GM19397 (cell line): ENCODE measurements around the gene ADGRF5.

Source experiments
- ATAC-seq: cut with Tn5 transposase; IDR thresholded peaks from one replicate; pipeline ENCODE4 v1.9.1; 2021; ENCODE audit warnings: mild to moderate bottlenecking, moderate library complexity; ENCODE audit not compliant: unreplicated experiment

ADGRF5 gene, protein sequence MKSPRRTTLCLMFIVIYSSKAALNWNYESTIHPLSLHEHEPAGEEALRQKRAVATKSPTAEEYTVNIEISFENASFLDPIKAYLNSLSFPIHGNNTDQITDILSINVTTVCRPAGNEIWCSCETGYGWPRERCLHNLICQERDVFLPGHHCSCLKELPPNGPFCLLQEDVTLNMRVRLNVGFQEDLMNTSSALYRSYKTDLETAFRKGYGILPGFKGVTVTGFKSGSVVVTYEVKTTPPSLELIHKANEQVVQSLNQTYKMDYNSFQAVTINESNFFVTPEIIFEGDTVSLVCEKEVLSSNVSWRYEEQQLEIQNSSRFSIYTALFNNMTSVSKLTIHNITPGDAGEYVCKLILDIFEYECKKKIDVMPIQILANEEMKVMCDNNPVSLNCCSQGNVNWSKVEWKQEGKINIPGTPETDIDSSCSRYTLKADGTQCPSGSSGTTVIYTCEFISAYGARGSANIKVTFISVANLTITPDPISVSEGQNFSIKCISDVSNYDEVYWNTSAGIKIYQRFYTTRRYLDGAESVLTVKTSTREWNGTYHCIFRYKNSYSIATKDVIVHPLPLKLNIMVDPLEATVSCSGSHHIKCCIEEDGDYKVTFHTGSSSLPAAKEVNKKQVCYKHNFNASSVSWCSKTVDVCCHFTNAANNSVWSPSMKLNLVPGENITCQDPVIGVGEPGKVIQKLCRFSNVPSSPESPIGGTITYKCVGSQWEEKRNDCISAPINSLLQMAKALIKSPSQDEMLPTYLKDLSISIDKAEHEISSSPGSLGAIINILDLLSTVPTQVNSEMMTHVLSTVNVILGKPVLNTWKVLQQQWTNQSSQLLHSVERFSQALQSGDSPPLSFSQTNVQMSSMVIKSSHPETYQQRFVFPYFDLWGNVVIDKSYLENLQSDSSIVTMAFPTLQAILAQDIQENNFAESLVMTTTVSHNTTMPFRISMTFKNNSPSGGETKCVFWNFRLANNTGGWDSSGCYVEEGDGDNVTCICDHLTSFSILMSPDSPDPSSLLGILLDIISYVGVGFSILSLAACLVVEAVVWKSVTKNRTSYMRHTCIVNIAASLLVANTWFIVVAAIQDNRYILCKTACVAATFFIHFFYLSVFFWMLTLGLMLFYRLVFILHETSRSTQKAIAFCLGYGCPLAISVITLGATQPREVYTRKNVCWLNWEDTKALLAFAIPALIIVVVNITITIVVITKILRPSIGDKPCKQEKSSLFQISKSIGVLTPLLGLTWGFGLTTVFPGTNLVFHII (N-terminal part only)

DNA sequence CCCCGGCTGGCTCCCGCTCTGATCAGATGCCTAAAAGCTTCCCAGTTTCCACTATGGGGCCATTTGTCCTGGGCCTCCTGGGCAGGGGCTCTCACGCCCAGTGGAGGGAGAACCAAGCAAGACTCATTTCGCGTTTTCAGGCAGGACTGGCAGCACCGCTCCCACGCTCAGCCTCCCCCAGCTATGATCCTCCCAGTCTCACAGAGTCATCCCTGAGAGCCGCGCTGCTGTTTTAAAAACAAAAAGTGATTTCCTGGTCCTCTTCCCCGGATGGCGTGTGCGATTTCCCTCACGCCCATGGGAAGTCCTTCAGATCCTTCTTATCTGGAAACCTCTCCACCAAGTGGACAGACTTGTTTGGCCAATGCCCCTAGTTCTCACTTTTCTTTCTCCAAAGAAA is at the start of gene ADGRF5:
ADGRF5 (minus strand) TSS at position 208 of the 400 bp plus-strand sequence. CDS start 15,176 bp downstream, outside the sequence.
- ATAC-seq = no peak

DNA sequence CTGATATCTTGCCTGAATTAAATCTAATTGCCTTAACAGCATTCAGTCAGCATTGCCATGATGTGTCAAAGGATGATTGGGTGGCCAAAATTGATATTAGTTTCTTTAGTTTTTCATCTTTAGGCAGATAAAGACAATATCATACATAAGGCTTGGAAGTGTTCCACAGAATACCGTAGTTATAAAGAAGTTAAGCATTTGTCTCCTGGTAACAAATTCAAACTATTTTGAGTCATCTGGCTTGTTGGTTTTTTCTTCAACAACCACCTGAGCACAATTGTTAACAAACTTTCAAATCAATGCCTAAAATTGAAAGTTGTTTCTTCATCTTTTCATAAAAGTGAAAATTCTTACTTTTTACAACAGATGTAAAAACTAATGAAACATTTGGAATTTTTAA is 47.5 kb upstream of the ADGRF5 start:
- ATAC-seq = no peak

DNA sequence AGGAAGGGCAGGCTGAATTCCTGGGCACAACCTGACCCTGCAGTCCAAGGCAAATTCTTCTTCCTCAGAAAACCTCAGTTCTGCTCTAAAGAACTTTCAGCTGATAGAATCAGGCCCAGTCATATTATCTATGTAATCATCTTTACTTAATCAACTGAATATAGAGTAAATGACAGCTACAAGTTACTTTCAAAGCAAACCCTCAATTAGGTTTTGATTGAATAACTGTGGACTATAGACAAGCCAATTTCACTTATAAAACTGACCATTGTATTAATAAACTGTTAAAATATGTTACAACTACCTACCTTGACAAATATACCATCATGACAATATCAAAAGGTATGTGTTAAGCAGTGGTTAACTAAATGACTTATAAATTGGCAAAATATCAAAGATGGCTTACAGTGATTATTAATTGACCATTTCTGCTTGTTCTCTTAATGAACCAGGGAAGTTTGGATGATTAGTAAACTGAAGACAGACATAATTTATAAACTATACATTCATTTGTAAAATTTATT is 46.1 kb upstream of the ADGRF5 start:
- ATAC-seq = no peak

DNA sequence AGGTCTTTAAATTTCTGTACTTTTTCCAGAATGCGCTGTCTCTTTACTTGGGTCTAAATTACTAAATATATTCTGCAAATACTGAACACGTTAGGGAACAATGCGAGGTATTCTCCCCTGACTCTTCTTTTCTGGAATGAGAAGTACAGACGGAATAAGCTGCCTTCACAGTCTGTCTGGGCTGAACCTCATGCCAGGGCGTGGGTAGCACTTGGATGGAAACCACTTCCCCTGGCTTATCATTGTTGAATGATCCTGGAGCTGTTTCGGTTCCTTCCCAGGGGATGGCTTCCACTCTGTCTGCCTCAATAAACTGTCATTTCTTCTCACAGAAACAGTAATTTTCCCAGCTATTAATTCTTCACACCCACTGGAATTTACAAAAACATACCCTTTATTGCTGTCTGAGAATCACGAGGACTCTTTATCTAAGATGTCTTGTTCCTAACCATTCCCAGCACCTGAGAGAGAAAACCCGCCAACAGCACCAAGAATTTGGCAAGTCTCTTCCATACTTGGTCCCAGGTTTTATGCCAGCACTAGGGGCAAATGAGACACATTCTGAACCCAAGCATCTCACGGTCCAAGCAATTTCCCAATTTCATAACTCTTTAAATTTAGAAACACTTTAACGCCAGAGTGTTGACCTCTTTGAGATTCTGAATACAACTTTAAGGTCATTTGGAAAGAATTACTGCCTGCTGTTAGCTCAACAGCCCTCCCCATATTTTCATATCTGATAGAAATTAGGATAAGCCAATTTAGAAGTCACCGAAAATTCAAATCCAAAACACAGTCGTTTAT is 43.2 kb upstream of the ADGRF5 start:
- no peak for ATAC-seq

DNA sequence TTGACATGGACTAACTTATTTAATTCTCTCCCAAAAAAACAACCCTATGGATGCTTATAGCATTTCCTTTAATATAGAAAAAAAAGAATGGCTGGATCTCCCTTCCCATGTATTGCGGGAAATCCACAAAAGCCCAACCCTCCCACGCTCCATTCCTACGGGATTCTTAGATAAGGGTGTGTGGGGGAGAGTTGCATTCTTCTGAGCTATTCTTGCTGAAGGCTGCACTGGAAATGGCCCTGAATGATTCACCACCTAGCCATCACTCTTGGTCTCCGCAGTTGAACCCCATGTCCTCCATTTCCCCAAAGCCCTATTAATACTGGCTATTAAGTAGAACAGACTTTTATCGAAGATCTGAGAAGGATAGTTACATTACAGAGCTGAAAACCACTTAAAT is 41.9 kb upstream of the ADGRF5 start:
- ATAC-seq = no peak

DNA sequence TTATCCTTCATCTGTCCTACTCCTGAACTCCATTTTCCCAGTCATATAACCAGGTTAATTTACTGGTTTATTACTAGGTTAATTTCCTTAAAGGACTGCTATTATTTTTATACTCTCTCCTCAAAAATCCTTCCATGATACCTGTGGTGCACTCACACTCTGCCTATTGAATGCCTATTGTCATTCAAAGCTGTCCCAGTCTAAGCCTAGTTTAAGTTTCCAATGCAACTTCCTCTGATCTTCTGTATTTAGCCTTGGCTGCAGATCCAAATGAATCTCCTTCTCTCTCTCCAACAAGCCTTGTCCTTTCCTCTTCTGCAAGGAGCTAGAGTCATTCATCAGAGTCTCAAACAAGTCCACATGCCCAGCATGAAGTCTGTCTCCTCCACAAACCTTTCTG is 41.3 kb upstream of the ADGRF5 start:
- ATAC-seq = no peak

DNA sequence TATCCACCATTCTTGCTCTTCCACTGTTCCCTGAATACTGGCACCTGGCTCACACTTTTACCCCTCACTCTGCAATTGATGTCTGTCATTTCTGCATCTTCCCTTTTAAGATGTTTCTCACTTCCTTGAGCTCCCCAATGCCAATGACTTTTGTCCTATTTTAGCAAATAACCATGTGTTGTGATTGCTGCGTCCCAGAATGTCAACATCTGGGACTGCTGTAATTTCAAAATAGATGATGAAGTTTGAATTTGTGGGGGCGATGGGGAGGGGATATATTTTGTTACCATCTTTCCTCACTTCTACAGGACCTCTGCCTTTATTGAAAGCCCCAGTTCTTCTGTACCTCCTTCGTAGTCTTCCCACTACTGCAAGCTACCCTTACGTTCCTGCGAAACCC is 40.0 kb upstream of the ADGRF5 start:
- ATAC-seq = no peak

DNA sequence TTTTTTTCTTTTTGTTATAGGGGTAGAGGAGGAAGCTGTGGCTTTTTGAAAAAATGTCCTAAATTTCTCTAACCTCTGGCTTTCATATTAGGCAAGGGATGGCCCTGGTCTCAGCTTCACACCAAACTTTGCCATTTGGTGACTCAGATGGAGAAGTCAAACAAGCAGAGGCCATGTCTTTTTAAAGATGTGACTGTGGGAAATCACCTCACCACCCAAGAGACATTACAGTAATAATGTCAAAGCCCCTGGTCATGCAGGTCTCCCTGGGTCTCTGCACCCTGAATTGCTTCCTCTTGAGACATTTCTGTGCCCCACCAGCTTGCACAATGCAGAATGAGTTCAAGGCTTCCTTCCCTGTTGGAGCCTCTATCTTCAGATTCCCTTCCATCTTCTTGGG is 39.5 kb upstream of the ADGRF5 start:
- no peak for ATAC-seq

DNA sequence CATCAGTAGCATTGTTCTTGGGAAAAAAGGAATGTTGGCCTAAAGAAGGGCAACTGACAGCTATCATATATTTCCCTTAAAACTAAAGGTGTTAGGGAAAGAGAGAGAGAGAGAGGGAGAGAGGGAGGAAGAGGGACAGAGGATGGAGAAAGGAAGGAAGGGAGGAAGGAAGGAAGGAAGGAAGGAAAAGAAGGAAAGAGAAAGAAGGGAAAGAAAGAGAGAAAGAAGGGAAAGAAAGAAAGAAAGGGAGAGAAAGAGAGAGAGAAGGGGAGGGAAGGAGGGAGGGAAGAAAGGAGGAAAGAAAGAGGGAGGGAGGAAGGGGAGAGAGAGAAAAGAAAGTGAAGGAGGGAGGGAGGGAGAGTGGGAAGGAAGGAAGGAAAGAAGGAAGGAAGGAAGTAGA is 37.7 kb upstream of the ADGRF5 start:
- no peak for ATAC-seq

DNA sequence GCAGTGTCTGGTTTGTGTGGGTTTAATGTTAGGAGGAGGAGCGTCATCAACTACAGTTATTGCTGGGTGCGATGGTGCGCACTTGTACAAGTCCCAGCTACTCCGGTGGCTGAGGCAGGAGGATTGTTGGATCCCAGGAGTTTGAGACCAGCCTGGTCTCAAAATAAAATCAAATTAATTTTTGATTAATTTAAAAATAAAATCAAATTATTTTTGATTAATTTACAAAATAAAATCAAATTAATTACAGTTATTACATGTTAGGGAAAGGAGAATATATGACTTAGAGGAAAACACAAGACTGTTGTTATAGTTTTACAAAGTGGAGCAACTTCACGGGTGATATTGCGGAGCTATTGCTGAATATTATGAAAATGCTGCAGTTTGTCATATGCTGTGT is 34.7 kb upstream of the ADGRF5 start:
- ATAC-seq = no peak

DNA sequence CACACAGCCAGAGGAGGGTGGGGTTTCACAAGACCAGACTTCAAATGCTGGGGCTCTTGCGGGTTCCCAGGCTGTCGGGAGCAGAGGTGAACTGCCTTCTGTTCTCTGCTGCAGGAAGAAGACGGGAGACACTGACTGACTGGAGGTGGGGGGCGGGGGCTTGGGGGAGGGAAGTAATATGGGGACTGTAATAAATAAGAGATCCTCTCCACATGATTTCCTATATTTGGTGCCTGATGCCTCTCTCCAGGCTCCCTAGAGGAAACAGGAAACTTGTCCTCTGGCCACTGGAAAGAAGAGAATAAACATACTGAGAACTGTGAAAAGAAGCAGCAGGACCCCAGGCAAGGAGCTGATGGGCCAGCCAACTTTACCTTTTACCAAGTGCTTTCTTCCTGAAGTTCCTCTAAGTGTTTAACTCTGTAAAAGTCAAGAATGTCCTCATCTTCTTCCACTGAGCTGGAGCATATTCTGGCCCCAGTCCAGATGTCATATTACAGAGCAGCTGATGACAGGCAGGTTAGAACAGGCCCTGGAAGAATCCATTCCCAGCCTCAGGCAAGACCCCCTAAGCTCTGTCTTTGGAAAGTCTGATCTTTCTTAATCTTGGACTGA is 33.2 kb upstream of the ADGRF5 start:
- no peak for ATAC-seq

DNA sequence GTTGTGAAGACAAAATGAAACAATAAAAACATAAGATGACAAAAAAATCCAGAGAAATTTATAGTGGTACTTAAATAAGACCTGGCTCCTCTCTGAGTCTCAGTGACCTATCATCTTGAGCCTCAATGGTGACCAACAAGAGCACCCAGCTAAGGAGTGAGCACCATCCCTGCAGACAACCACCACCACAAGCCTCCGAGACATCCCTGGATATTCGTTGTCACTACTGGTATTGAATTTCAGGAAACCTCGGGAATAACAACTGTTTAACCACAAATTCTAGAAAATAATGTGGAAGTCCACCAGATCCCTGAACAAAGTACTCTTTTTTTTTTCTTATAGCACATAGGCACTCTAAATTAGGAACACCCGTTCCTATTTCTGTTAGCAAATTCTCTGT is 32.2 kb upstream of the ADGRF5 start:
- no peak for ATAC-seq

DNA sequence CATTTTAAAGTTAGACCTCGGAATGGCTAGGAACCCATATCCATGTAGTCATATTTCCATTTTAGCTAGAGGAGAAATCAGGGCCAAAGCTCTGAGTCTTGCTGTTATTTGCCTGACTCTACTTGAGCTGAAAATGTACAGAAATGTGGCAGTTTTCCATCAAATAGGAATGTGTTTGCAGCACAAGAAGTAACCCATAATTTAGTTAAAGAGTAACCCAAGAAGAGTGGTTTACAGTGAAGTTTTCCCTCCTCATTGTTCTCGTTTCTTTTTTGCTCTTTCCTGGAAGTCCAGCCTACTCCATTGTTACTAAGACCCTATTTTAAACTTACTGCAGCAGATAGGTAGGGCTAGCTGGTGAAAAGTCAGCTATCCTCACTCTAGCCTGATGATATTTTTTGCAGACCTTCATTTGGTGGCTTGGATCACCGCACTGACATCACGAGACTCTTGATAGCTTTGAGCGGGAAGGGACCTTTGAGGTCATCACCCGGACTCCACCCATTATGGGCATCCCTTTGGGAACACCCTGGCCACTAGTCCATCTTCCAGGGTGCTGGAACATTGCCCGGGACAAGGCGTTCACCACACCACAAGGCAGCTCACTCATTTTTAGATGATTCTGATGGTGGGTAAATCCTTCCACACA is 28.0 kb upstream of the ADGRF5 start:
- no peak for ATAC-seq

DNA sequence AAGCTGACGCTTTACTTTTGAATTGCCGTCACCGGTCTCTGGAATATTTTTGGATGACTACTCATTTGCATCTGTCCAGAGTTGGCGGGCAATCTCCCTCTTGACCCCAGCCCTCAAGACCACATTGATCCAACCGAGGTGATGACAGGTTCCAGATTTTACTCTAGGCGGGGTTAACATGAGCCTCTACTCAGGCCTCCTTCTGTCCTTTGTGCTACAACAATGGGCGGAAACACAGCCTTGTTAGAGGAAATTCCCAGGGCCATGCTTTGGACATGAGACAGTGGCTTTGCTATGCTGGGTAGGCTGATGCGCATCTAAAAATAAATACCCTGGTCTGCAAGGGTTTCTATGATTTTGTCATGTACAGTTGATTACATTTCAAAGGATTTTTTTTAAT is 27.0 kb upstream of the ADGRF5 start:
- no peak for ATAC-seq

DNA sequence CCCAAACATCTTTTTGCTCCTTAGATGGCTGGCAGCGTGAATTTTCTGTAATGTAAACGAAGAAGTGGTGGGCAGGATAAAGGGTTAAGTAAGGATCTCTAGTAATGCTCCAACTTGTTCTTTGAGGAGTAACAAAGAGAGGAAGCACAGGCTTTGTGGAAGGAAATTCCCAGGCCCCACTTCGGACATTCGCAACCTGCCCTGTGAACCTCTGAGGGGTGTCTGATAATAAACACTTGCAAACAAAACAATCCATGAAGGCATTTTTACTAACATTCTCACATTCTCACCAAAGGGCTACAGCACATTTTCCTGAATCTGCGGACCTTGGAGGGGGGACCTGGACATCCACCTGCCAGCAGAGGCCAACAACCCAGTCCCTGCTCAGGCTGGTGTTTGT is 25.8 kb upstream of the ADGRF5 start:
- no peak for ATAC-seq

DNA sequence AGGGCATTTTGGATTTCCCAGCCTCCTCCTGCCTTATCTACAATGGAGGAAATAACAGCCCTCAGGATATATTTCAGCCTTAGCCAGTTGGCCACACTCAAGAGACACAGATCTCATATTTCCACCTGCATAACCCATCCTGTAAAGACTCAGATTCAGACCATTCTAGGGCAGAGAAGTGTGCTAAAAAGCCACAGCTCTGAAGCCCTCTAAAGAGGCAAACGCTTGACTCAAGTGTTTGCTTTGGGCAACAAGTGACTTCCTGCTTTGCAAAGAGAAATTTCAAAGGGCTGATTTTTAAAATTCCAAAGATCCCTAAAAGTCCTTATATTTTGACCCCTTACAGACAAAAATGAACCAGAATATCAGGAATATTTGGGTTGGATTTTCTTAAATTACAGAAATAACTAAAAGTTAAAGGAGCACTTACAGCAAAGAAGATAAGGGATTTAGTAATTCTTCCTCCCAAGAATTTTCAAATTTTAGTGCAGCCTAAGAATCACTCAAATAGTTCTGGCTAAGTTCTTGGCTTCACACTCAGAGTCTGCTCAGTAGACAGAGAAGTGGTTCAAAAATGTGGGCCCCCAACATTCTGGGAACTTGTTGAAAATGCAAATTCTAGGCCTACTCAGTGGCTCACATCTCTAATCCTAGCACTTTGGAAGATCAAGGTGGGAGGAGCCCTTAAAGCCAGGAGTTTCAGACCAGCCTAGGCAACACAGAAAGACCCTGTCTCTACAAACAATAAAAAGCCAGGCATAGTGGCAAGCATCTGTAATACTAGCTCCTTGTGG is 18.9 kb upstream of the ADGRF5 start:
- ATAC-seq = no peak

DNA sequence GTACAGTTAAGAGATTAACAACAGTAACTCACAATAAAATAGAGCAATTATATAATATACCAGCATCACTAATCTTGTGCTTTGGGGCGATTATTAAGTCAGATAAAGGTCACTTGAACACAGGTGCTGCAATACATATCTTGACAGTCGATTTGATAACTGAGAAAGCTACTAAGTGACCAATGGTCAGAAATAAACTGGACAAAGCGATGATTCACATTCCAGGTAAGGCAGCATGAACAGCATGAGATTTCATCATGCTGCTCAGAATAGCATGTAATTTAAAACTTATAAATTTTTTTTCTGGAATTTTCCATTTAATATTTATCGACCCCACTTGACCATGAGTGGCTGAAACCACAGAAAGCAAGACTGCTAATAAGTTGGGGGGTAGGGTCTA is 15.9 kb upstream of the ADGRF5 start:
- ATAC-seq = no peak

DNA sequence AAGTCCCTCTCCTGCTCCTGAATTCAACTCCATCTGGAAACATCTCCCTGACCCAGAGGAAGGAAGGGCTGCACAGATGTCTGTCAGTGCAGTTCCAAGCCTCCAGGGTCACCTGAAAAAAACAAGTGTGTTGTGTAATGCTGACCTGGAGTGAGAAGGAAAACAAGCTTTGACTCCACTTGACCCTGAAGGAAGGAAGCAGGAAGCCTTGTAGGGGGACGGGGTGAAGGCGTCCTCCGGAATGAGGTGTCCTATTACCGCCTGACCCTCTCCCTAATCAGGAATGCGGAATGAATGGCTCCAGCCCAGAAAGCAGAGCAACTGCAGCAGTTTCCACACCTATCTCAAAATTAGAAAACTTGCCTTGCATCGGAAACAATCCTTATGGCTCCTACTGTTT is 13.9 kb upstream of the ADGRF5 start:
- no peak for ATAC-seq

DNA sequence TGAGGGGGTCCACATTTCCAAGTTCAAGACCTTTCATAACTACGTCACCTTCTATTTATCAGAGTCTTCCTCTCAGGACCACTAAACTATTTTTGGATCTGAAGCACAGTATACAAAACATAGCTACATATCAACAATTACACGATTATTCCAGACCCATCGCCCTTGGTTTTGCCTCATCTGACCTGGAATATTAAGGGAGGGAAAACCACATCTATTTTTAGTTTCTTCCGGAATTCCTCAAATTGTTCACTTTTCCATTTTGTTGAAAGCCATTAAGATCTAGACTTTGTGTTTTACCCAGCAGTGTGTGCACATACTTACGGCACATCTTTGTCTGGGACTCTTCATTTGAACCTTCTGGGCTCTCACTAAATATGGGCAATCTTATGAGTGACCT is 12.0 kb upstream of the ADGRF5 start:
- no peak for ATAC-seq
